Lung (tissue), 12 donors: ENCODE measurements around the gene DIAPH1. TPM values are rescaled to one million over a fixed set of nuclear protein-coding genes. Genes with fewer than 3 reads are reported as not detected.

Experiments used
- ATAC-seq: fragments of 200-7000 bp; cut with Tn5 transposase; one replicate; pipeline ENCODE4 v1.9.1; 2020; ENCODE audit warnings: moderate number of reproducible peaks; ENCODE audit not compliant: insufficient read depth, low FRiP score
- DNase-seq, 3 donors: peaks; one replicate each; pipeline ENCODE4 v3.0.0-alpha.2; 2013 to 2017
- H3K27ac ChIP-seq, 2 donors: one replicate each; pipeline ENCODE4 v1.5.1; 2013; ENCODE audit warnings: mild to moderate bottlenecking in 2 of 2, moderate library complexity in 2 of 2, control low read depth in 1 of 2, inconsistent platforms in 1 of 2, low read depth in 1 of 2, low read length in 1 of 2
- H3K27me3 ChIP-seq, 3 donors: one replicate each; pipeline ENCODE4 v1.5.1; 2013; ENCODE audit warnings: low read length in 2 of 3; ENCODE audit not compliant: control insufficient read depth in 3 of 3, insufficient read depth in 3 of 3
- H3K36me3 ChIP-seq, 4 donors: one replicate each; pipeline ENCODE4 v1.5.1; 2013; ENCODE audit warnings: low read length in 4 of 4, mild to moderate bottlenecking in 1 of 4, moderate library complexity in 1 of 4; ENCODE audit not compliant: control insufficient read depth in 4 of 4, insufficient read depth in 4 of 4
- H3K4me1 ChIP-seq, 5 donors: one replicate each; pipeline ENCODE4 v1.5.1; 2013; ENCODE audit warnings: low read length in 5 of 5, mild to moderate bottlenecking in 2 of 5, moderate library complexity in 1 of 5; ENCODE audit not compliant: control insufficient read depth in 5 of 5, insufficient read depth in 5 of 5
- H3K4me3 ChIP-seq: one replicate; pipeline ENCODE4 v1.5.1; 2013; ENCODE audit warnings: mild to moderate bottlenecking, control low read depth, moderate library complexity
- H3K9ac ChIP-seq, 2 donors: one replicate each; pipeline ENCODE4 v1.5.1; 2013; ENCODE audit warnings: low read length in 2 of 2, control low read depth in 1 of 2; ENCODE audit not compliant: insufficient read depth in 1 of 2
- H3K9me3 ChIP-seq, 4 donors: one replicate each; pipeline ENCODE4 v1.5.1; 2013; ENCODE audit warnings: low read length in 3 of 4, mild to moderate bottlenecking in 1 of 4, moderate library complexity in 1 of 4; ENCODE audit not compliant: control insufficient read depth in 4 of 4, insufficient read depth in 3 of 4
- WGBS, 2 donors: extraction: QIAGEN DNeasy Blood & Tissue Kit; methylation state at CpG; one replicate each; pipeline ENCODE4 v1.1.7; 2013; 5-methylcytosine and 5-hydroxymethylcytosine counted together
- polyA plus RNA-seq, 2 donors: library from polyadenylated mRNA; stranded (reverse); fragments of 200-250 nt; gene quantifications; one replicate each; pipeline ENCODE4 v1.2.1, GENCODE V29; 2013
- total RNA-seq, 2 donors: library from RNA; depleted of rRNA in 1 of 2; stranded (reverse); fragments of >200 nt in 1 of 2; gene quantifications; one replicate each; pipeline ENCODE4 v1.2.1, GENCODE V29; 2014 to 2021
- TF ChIP-seq, protein P1 (sequence below): IDR thresholded peaks from 2 replicates; pipeline ENCODE4 v1.5.1; 2012; ENCODE audit warnings: mild to moderate bottlenecking; ENCODE audit errors: control extremely low read depth, extremely low read depth
- donor health status: control.
- donor health status: control.
- donor health status: Bipolar disorder and iron deficiency.
- donor health status: healthy.
- donor health status: DM: yes; HTN: yes; CAD: no.

DIAPH1 gene
- total and polyA plus RNA-seq, 4 donors: 41.7 to 151 (median 64.4) TPM

GRCh38 chr5:141521244-141521781 lies 97.5 kb downstream of the DIAPH1 start:
- peak overlapping the region in 1 of 2 donors; percentile 78 for H3K9ac ChIP-seq
- peaks cover 8 to 89% (median 31%) of the 10 kb centered on the region in 5 donors for H3K4me1 ChIP-seq
- no peaks in the 10 kb centered on the region for H3K27me3 ChIP-seq
- peak overlapping the region; percentile 61 to 90 for H3K27ac ChIP-seq
- DNase-seq (peak; percentile 71 to 96 (median 95)), ATAC-seq (peak; percentile 35)
- H3K36me3 ChIP-seq: peaks cover 8 to 36% (median 10%) of the 10 kb centered on the region in 4 donors
- H3K4me3 ChIP-seq: no peak overlapping the region
- WGBS, 2 donors: 40 to 46% methylated on average over 2 of the region's 2 CpGs
- TF ChIP-seq, protein P1, sequence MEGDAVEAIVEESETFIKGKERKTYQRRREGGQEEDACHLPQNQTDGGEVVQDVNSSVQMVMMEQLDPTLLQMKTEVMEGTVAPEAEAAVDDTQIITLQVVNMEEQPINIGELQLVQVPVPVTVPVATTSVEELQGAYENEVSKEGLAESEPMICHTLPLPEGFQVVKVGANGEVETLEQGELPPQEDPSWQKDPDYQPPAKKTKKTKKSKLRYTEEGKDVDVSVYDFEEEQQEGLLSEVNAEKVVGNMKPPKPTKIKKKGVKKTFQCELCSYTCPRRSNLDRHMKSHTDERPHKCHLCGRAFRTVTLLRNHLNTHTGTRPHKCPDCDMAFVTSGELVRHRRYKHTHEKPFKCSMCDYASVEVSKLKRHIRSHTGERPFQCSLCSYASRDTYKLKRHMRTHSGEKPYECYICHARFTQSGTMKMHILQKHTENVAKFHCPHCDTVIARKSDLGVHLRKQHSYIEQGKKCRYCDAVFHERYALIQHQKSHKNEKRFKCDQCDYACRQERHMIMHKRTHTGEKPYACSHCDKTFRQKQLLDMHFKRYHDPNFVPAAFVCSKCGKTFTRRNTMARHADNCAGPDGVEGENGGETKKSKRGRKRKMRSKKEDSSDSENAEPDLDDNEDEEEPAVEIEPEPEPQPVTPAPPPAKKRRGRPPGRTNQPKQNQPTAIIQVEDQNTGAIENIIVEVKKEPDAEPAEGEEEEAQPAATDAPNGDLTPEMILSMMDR: no peak
- H3K9me3 ChIP-seq: no peaks in the 10 kb centered on the region

GRCh38 chr5:141519605-141520565 lies 98.9 kb downstream of the DIAPH1 start:
- H3K4me1 ChIP-seq: peaks cover 11 to 83% (median 25%) of the 10 kb centered on the region in 5 donors
- TF ChIP-seq, protein P1: no peak
- 54 to 61% methylated on average over 3 of the region's 3 CpGs for WGBS, 2 donors
- DNase-seq (peak in 2 of 3 donors; percentile 46 to 74), ATAC-seq (no peak)
- H3K9me3 ChIP-seq: no peaks in the 10 kb centered on the region
- H3K36me3 ChIP-seq: peaks cover 8 to 39% (median 10%) of the 10 kb centered on the region in 4 donors
- H3K9ac ChIP-seq: no peak overlapping the region
- H3K27ac ChIP-seq: peak overlapping the region; percentile 64 to 90
- no peak overlapping the region for H3K4me3 ChIP-seq
- H3K27me3 ChIP-seq: no peaks in the 10 kb centered on the region

GRCh38 chr5:141518618-141519015 lies 100.2 kb downstream of the DIAPH1 start:
- Histone ChIP-seq H3K27ac (peak overlapping the region in 1 of 2 donors; percentile 47), H3K9me3 (no peaks in the 10 kb centered on the region), H3K9ac (no peak overlapping the region), H3K4me1 (peaks cover 15 to 83% (median 35%) of the 10 kb centered on the region in 5 donors), H3K36me3 (peaks cover 6 to 38% (median 10%) of the 10 kb centered on the region in 4 donors), H3K4me3 (no peak overlapping the region), H3K27me3 (no peaks in the 10 kb centered on the region)
- DNase-seq: no peak
- no peak for ATAC-seq
- TF ChIP-seq, protein P1: no peak
- WGBS, 2 donors: 94% methylated on average over 1 of the region's 1 CpG
